22Rv1 (cell line): ENCODE results near the gene ACOT9.

ENCODE experiments used
- ZFX ChIP-seq: fragments of 450-650 bp; IDR thresholded peaks from 2 replicates; pipeline ENCODE4 v1.6.1; 2017; ENCODE audit warnings: antibody characterized with exemption, borderline replicate concordance
- TF ChIP-seq, protein P1 (sequence below): fragments of 450-650 bp; IDR thresholded peaks from 2 replicates; pipeline ENCODE4 v1.5.1; 2017; ENCODE audit warnings: mild to moderate bottlenecking

DNA sequence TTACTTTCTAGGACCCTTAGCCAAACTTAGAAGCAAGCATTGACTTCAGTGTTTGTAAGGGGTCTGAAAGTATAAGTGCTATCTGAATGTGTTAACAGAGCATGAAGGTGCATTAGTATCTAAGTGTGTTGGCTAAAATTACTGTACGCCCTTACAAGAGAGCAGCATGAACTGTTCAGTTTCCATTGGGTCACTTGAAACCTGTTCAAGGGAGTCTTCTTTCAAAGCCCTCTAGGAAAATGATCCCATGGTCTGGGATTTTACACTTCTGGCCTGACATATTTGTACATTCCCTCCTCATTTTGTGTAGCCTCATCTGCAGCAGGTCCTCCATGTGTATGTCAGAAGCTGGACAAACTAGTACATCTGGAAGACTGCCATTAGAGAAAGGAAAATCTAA is 72.5 kb downstream of the ACOT9 start:
- TF ChIP-seq, protein P1, sequence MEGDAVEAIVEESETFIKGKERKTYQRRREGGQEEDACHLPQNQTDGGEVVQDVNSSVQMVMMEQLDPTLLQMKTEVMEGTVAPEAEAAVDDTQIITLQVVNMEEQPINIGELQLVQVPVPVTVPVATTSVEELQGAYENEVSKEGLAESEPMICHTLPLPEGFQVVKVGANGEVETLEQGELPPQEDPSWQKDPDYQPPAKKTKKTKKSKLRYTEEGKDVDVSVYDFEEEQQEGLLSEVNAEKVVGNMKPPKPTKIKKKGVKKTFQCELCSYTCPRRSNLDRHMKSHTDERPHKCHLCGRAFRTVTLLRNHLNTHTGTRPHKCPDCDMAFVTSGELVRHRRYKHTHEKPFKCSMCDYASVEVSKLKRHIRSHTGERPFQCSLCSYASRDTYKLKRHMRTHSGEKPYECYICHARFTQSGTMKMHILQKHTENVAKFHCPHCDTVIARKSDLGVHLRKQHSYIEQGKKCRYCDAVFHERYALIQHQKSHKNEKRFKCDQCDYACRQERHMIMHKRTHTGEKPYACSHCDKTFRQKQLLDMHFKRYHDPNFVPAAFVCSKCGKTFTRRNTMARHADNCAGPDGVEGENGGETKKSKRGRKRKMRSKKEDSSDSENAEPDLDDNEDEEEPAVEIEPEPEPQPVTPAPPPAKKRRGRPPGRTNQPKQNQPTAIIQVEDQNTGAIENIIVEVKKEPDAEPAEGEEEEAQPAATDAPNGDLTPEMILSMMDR = no peak
- TF ChIP-seq ZFX = no peak
